ENCODE data around the gene ATG10. TPM values are rescaled to one million over a fixed set of nuclear protein-coding genes. Genes with fewer than 3 reads are reported as not detected.

ATG10 gene
- total and polyA plus RNA-seq, 2 of the 8 experiments (the other 6 are each of a cell fraction or from before 2014, with no cell fraction given), result 3.7 to 8.8 TPM

DNA sequence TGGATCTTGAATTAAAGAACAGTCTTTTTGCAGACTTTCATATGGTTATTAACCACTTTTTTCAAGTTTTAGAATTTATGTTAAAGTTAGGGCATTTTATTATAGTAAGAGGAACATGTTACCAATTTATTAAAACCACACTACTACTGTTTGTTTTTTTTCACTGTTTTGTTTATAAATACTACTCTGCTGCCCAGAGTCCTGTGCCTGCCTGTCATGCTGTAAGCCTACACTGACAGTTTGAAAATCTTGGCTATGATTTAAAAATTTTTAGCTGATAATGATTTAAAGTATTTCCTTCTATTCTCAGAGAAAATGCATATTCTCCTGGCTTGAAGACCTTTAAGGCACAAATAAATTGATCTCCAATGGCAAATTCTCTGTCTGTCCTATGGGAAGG lies 177.6 kb downstream of the ATG10 start:
- Histone ChIP-seq H2AFZ (ENCODE audit: low read length) (no peak overlapping the region), H3K9ac (replicated peaks in 1 of 4; ENCODE audit: extremely low read depth in 1 of 4, low read depth in 3 of 4, low read length in 3 of 4) (no peak overlapping the region), H4K5ac (ENCODE audit: insufficient read length, low read depth, low read length) (no peak overlapping the region), H3K27me3 (replicated peaks in 1 of 4; ENCODE audit: control insufficient read depth in 3 of 4, extremely low read depth in 1 of 4, insufficient read depth in 3 of 4, low read length in 3 of 4) (no peaks in the 10 kb centered on the region), H3K4me2 (ENCODE audit: insufficient read depth in 1 of 2, low read depth in 2 of 2, low read length in 2 of 2) (no peak overlapping the region), H3K4me3 (ENCODE audit: extremely low read depth in 1 of 4, insufficient read depth in 2 of 4, low read depth in 3 of 4, low read length in 4 of 4) (no peak overlapping the region), H3K36me3 (ENCODE audit: control insufficient read depth in 2 of 4, insufficient read depth in 4 of 4, low read length in 3 of 4) (no peaks in the 10 kb centered on the region), H3K56ac (replicated peaks; ENCODE audit: insufficient read length, low read depth, low read length) (no peak overlapping the region), H4K20me1 (replicated peaks in 1 of 2; ENCODE audit: control insufficient read depth in 1 of 2, insufficient read depth in 2 of 2, low read length in 2 of 2) (no peaks in the 10 kb centered on the region), H4K91ac (replicated peaks; ENCODE audit: insufficient read length, low read length) (no peak overlapping the region), H3K4ac (replicated peaks; ENCODE audit: insufficient read length, low read depth, low read length) (no peak overlapping the region), H3K18ac (ENCODE audit: extremely low read depth, low read length) (no peak overlapping the region), H3K79me2 (ENCODE audit: control insufficient read depth in 1 of 2, insufficient read depth in 2 of 2, low read length in 2 of 2) (no peaks in the 10 kb centered on the region), H3K79me1 (ENCODE audit: low read depth, low read length) (no peaks in the 10 kb centered on the region), H3K14ac (ENCODE audit: insufficient read length) (no peak overlapping the region), H3K9me3 (ENCODE audit: insufficient read depth in 2 of 2, low read depth in 1 of 2, low read length in 1 of 2) (no peaks in the 10 kb centered on the region), H2BK120ac (replicated peaks; ENCODE audit: low read depth, low read length) (no peak overlapping the region), H3K4me1 (replicated peaks in 1 of 4; ENCODE audit: control insufficient read depth in 3 of 4, insufficient read depth in 4 of 4, low read length in 3 of 4) (peaks cover 0 to 2% (median 0%) of the 10 kb centered on the region in 4 experiments; a peak in 1 of 7 replicates), H4K8ac (ENCODE audit: extremely low read depth, insufficient read depth, low read length) (no peak overlapping the region), H3K23me2 (ENCODE audit: low read depth, low read length) (no peaks in the 10 kb centered on the region), H2BK12ac (ENCODE audit: low read depth, low read length) (no peak overlapping the region), H3K23ac (ENCODE audit: insufficient read length) (no peak overlapping the region), H2BK5ac (ENCODE audit: low read depth, low read length) (no peak overlapping the region), H2BK15ac (ENCODE audit: low read length) (no peak overlapping the region), H2BK20ac (ENCODE audit: low read length) (no peak overlapping the region), H3K27ac (ENCODE audit: low read depth, low read length) (no peak overlapping the region), H2AK5ac (ENCODE audit: low read depth, low read length) (no peak overlapping the region)
- POLR2A ChIA-PET (ENCODE audit: partially characterized antibody), result interaction anchor here (1.0 kb wide), 1 partner anchor 178 kb away, joined by 3 read pairs; the partner anchor contains the start of gene ATG10
- FAIRE-seq (no peak), DNase-seq (ENCODE audit: low read depth in 1 of 2, low spot score in 2 of 2) (no peak)
- CTCF ChIA-PET (ENCODE audit: partially characterized antibody), result interaction anchor here (0.7 to 3.8 kb wide), 3 partner anchors 16 to 76 kb away, joined by 3 to 11 read pairs (median 4); no protein-coding TSS in a partner anchor
- no peak for TF ChIP-seq TBP (IDR thresholded peaks at IDR 0.05; ENCODE audit: low read depth, low read length)
- TF ChIP-seq SIRT6 (IDR thresholded peaks at IDR 0.05; ENCODE audit: low read length), result no peak
- no peak for TF ChIP-seq SAP30 (IDR thresholded peaks at IDR 0.05; ENCODE audit: insufficient read depth, insufficient replicate concordance, low read length)
- no peak for TF ChIP-seq RBBP5 (IDR thresholded peaks at IDR 0.05; ENCODE audit: borderline replicate concordance, low read depth, low read length)
- no peak for TF ChIP-seq EP300 (IDR thresholded peaks at IDR 0.05; ENCODE audit: borderline replicate concordance in 1 of 2, low read depth in 2 of 2, low read length in 2 of 2)
- TF ChIP-seq SP1 (IDR thresholded peaks at IDR 0.05; ENCODE audit: low read depth, low read length), result no peak
- TF ChIP-seq HDAC2 (IDR thresholded peaks at IDR 0.05; ENCODE audit: borderline replicate concordance in 1 of 2, low read depth in 2 of 2, low read length in 2 of 2), result no peak
- no peak for TF ChIP-seq TEAD4 (IDR thresholded peaks at IDR 0.05; ENCODE audit: low read depth, low read length)
- no peak for TF ChIP-seq SP4 (IDR thresholded peaks at IDR 0.05; ENCODE audit: low read length)
- no peak for TF ChIP-seq TAF1 (IDR thresholded peaks at IDR 0.05; ENCODE audit: low read depth, low read length)
- TF ChIP-seq, protein P1, sequence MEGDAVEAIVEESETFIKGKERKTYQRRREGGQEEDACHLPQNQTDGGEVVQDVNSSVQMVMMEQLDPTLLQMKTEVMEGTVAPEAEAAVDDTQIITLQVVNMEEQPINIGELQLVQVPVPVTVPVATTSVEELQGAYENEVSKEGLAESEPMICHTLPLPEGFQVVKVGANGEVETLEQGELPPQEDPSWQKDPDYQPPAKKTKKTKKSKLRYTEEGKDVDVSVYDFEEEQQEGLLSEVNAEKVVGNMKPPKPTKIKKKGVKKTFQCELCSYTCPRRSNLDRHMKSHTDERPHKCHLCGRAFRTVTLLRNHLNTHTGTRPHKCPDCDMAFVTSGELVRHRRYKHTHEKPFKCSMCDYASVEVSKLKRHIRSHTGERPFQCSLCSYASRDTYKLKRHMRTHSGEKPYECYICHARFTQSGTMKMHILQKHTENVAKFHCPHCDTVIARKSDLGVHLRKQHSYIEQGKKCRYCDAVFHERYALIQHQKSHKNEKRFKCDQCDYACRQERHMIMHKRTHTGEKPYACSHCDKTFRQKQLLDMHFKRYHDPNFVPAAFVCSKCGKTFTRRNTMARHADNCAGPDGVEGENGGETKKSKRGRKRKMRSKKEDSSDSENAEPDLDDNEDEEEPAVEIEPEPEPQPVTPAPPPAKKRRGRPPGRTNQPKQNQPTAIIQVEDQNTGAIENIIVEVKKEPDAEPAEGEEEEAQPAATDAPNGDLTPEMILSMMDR (IDR thresholded peaks at IDR 0.05; ENCODE audit: control extremely low read depth in 1 of 3, insufficient read depth in 1 of 3, low read depth in 1 of 3, low read length in 3 of 3), result no peak
- TF ChIP-seq EGR1 (IDR thresholded peaks at IDR 0.05; ENCODE audit: borderline replicate concordance, low read depth, low read length), result no peak
- no peak for TF ChIP-seq JUND (IDR thresholded peaks at IDR 0.05; ENCODE audit: low read length)

All from H1 (cell line).